HG03095 (cell line): ENCODE data around the gene NAP1L1.

Experiments used
- ATAC-seq: cut with Tn5 transposase; IDR thresholded peaks from one replicate; pipeline ENCODE4 v1.9.1; 2021; ENCODE audit warnings: moderate library complexity; ENCODE audit not compliant: unreplicated experiment

The NAP1L1 gene

DNA sequence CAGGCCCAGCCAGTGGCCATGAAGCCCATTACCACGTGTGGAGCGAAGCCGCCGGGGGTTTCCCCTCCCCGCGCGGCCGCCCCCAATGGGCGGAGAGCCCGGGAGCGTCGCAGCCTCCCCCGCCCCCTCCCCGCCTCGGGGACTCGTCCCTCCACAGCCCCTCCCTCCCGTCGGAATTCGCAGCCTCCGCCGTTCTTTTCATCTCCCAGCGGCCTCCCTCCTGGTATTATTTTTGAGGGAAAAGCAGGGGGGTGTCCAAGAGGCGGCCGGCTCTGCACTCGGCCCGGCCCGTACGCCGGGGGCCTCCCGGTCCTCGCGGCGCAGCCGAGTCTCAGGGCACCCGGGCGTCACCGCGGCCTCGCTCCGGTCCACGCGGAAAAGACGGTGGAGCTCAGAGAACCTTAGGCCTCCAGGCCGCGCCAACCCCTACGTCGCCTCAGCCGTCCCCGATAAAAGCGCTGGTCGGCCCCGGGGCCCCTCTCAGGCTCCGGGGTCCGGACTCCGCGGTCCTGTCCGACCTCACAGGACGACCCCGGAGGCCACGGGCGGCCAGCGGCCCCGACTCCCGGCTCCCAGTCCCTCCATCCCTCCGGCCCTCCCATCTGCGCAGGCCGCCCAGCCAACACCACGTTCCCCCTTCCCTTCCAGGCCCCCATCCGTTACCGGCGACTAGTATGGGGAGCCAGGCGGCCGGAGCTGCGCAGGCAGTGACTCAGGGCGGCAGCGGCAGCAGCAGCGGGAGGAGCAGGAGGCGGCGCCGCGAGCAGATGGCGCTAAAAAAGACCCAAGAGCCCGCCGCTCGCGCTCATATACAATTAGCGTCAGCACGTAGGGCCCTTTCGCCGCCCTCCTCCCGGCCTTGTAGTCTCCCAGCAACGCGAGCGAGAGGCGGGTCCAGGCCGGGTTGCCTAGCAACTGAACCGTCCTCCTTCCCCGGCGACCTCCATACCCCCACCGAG, at the start of gene NAP1L1:
Gene NAP1L1, minus strand, starts transcription at position 782 of the 959 bp plus-strand sequence. CDS start 10,466 bp downstream, outside the sequence.
- ATAC-seq, result peak; percentile 93

- ATAC-seq, result no peak
These were observed 43.1 kb upstream of the NAP1L1 start for GRCh38 chr12:76127588-76127987.

DNA sequence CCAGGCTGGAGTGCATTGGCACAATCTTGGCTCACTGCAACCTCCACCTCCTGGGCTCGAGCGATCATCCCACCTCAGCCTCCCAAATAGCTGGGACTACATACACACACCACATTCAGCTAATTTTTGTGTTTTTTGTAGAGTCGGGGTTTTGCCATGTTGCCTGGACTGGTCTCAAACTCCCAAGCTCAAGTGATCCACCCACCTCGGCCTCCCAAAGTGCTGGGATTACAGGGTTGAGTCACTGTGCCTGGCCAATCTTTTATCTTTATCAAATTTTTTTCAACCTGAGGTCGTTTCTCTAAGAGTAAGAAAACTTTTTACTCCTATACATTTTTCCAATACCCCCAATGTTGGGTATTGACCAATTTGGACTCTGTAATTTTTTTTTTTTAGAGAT, 40.0 kb upstream of the NAP1L1 start:
- ATAC-seq, result no peak

GRCh38 chr12:76123259-76124212, 39.1 kb upstream of the NAP1L1 start:
- ATAC-seq, result no peak

- ATAC-seq, result no peak
These were observed 35.4 kb upstream of the NAP1L1 start for GRCh38 chr12:76119887-76120286.

DNA sequence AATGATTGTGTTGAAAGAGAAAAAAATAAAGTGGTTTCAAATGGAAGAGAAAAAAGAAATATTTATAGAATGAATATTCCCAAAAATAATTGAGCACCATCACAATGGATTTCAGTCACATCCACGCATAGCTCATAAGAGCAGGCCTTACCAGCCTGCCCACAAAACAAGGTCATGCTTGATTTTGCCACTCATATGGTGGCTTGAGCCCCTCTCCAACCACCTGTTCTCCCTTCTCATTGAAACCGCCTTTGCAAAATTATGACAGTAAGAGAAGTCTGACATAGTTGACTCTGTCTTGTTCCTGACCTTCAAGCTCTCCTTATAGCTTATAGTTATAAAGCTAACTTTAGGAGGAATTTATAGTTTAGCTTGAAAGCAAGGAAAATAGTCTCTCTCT, 33.3 kb upstream of the NAP1L1 start:
- ATAC-seq, result no peak

DNA sequence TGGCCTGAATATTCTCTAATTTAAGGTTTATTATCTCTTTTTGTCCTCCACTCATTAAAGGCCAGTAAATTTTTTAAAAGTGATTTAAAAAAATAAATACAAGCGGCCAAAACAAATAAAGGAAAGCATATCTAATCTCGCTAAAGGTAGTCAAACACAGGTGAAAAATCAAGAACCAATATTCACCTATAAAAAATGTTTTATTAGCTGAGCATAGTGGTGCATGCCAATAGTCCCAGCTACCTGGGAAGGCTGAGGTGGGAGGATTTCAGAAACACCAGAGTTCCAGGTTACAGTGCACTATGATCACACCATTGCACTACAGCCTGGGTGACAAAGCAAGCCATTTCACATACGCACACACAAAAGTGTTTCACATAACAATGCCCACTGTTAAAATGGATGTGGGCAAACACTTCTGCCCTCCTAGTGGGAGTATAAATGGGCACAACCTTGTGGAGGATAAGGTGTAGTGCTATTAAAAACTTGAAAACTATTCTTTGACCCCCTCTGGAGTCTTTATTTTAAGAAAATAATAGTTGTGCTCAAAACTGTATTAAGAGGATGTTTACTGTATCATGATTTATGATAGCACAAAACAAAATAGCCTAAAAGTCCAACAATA, 32.7 kb upstream of the NAP1L1 start:
- ATAC-seq, result no peak

- ATAC-seq, result no peak
These were observed 29.6 kb upstream of the NAP1L1 start for GRCh38 chr12:76113800-76114757.

GRCh38 chr12:76111209-76111749, 26.8 kb upstream of the NAP1L1 start:
- no peak for ATAC-seq

GRCh38 chr12:76109879-76110278, 25.4 kb upstream of the NAP1L1 start:
- ATAC-seq, result no peak

DNA sequence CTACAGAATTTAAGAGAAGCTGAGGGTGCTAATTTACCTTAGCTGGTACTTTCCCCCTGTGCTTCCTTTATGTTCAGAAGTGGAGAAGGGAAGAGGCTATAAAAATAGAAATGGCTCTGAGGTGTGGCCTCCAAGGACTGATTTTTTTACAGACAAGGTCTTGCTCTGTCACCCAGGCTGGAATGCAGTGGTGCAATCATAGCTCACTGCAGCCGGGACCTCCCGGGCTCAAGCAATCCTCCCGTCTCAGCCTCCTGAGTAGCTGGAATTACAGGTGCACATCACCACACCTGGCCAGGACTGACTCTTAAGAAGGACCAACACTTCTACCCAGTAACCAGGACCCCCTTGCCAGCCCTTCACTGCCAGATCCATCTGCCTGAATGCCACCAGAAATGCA, 23.9 kb upstream of the NAP1L1 start:
- no peak for ATAC-seq

DNA sequence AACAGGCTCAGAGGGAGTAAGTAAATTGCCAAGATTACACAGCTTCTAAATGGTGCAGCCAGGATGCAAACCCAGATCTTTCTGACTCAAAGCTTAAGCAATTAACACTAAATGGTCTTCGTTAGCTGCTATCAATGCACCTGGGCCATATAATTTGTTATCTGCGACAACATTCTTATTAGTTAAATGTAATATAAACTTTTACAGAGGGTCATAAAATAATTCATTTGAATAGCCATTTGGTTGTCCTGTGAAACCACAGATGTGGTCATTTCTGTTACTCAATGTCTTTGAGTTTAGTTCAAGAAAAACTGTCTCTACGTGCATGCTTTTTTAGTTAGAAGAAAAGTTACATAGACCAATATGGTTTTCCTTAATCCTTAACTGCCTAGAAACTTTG, 22.1 kb upstream of the NAP1L1 start:
- ATAC-seq, result no peak

GRCh38 chr12:76103958-76104357, 19.5 kb upstream of the NAP1L1 start:
- no peak for ATAC-seq

- no peak for ATAC-seq
These were observed 17.4 kb upstream of the NAP1L1 start for GRCh38 chr12:76101739-76102385.

GRCh38 chr12:76096079-76096646, 11.7 kb upstream of the NAP1L1 start:
- ATAC-seq, result no peak

- no peak for ATAC-seq
These were observed 10.3 kb upstream of the NAP1L1 start for GRCh38 chr12:76094754-76095153.

DNA sequence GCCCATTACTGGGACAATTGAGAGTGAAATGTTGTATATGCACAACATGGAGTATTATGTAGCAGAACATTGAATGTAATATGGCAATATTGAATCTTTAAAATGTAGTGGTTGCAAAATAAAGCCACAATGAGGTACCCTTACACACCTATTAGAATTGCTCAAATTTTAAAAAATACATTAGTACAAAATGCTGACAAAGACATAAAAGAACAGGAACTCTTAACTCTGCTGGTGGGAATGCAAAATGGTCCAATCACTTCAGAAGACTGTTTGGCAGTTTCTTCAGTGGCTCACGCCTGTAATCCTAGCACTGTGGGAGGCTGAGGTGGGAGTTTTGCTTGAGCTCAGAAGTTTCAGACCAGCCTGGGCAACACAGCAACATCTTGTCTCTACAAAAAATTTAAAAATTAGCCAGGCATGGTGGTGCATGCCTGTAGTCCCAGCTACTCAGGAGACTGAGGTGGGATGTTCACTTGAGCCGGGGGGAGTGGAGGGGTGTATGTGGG, 6.8 kb upstream of the NAP1L1 start:
- no peak for ATAC-seq

- ATAC-seq, result no peak
These were observed 1.0 kb upstream of the NAP1L1 start for GRCh38 chr12:76085520-76085868.
